Measurements from ENCODE around the gene GOLIM4. TPM values are rescaled to one million over a fixed set of nuclear protein-coding genes. Genes with fewer than 3 reads are reported as not detected.

GOLIM4 gene
- total RNA-seq, 1 experiment from 2014 or later, result 24.6 TPM

DNA sequence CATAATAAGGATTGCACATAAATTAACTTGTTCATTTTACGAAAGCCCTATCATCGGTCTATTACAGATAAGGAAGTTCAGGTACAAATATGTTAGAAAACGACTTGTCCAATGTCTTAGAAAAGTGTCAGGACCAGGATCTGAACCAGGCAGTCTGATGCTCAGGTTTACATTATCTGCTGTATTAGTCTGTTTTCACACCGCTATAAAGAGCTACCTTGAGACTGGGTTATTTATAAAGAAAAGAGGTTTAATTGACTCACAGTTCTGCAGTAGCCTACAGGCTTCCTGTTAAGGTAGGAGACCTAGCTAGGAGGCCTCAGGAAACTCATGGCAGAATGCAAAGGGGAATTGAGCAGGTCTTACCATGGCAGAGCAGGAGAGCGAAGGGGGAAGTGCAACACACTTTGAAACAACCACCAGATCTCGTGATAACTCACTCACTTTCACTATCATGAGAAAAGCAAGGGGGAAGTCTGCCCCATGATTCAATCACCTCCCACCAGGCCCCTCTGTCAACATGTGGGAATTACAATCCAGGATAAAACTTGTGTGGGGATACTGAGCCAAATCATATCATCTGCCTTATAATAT is 45.8 kb upstream of the GOLIM4 start:
- no peak overlapping the region for H2BK5ac ChIP-seq (ENCODE audit: insufficient read length, low read length)
- no peak for DNase-seq
- H3K4me2 ChIP-seq (ENCODE audit: insufficient read depth, insufficient read length, low read length), result no peak overlapping the region
- H3K14ac ChIP-seq (ENCODE audit: insufficient read depth, low read length), result no peak overlapping the region
- no peak overlapping the region for H2AK5ac ChIP-seq (ENCODE audit: insufficient read length, low read length)
- H3K27me3 Mint-ChIP-seq (ENCODE audit: low read depth), result no peaks in the 10 kb centered on the region
- H3K23me2 ChIP-seq (ENCODE audit: insufficient read length, low read depth, low read length, poor library complexity, severe bottlenecking), result no peaks in the 10 kb centered on the region
- H4K20me1 ChIP-seq (ENCODE audit: control insufficient read depth, insufficient read depth, insufficient read length), result no peaks in the 10 kb centered on the region
- H3K18ac ChIP-seq (ENCODE audit: insufficient read length, low read depth, low read length), result no peak overlapping the region
- H2AFZ ChIP-seq (ENCODE audit: low read length), result no peak overlapping the region
- H3K56ac ChIP-seq (ENCODE audit: insufficient read length, low read depth, low read length), result no peak overlapping the region
- no peak overlapping the region for H4K8ac ChIP-seq (replicated peaks; ENCODE audit: insufficient read length, low read depth, low read length)
- no peak overlapping the region for H3K23ac ChIP-seq (ENCODE audit: insufficient read length, low read depth, low read length)
- H3K4ac ChIP-seq (ENCODE audit: low read depth, low read length), result no peak overlapping the region
- H3K79me1 ChIP-seq (ENCODE audit: insufficient read depth, low read depth, low read length, poor library complexity, severe bottlenecking), result no peaks in the 10 kb centered on the region
- peaks cover 22 to 23% of the 10 kb centered on the region in 2 experiments for H3K4me1 Mint-ChIP-seq
- H3K4me1 ChIP-seq (ENCODE audit: insufficient read depth, low read length), result peaks cover 3% of the 10 kb centered on the region; the same call in 1 of the 2 replicates
- no peaks in the 10 kb centered on the region for H3K27me3 ChIP-seq (ENCODE audit: insufficient read depth, low read length)
- H2BK20ac ChIP-seq (ENCODE audit: low read depth, low read length, poor library complexity, severe bottlenecking), result no peak overlapping the region
- H4K91ac ChIP-seq (ENCODE audit: insufficient read length, low read depth, low read length), result no peak overlapping the region
- H3T11ph ChIP-seq (ENCODE audit: low read length), result no peak overlapping the region
- H2BK12ac ChIP-seq (ENCODE audit: insufficient read length, low read depth, low read length), result no peak overlapping the region
- H3K4me3 Mint-ChIP-seq, result no peak overlapping the region
- H4K5ac ChIP-seq (ENCODE audit: insufficient read length, low read depth, low read length), result no peak overlapping the region
- no peak overlapping the region for H2BK120ac ChIP-seq (ENCODE audit: low read depth, low read length, poor library complexity, severe bottlenecking)
- no CpG with 5 or more reads among the region's 6 CpGs for WGBS (ENCODE audit: extremely low coverage, insufficient read length, low lambda C conversion rate)
- no peak overlapping the region for H3K9ac ChIP-seq (ENCODE audit: extremely low read depth, insufficient read length, low read length)
- H3K9me3 Mint-ChIP-seq, result no peaks in the 10 kb centered on the region
- H3K27ac Mint-ChIP-seq, result peak overlapping the region in 1 of 3 experiments; percentile 53; a peak in 3 of 7 replicates
- TF ChIP-seq, protein P1, sequence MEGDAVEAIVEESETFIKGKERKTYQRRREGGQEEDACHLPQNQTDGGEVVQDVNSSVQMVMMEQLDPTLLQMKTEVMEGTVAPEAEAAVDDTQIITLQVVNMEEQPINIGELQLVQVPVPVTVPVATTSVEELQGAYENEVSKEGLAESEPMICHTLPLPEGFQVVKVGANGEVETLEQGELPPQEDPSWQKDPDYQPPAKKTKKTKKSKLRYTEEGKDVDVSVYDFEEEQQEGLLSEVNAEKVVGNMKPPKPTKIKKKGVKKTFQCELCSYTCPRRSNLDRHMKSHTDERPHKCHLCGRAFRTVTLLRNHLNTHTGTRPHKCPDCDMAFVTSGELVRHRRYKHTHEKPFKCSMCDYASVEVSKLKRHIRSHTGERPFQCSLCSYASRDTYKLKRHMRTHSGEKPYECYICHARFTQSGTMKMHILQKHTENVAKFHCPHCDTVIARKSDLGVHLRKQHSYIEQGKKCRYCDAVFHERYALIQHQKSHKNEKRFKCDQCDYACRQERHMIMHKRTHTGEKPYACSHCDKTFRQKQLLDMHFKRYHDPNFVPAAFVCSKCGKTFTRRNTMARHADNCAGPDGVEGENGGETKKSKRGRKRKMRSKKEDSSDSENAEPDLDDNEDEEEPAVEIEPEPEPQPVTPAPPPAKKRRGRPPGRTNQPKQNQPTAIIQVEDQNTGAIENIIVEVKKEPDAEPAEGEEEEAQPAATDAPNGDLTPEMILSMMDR (conservative IDR thresholded peaks at IDR 0.05), result no peak
- no peak overlapping the region for H3K27ac ChIP-seq (ENCODE audit: insufficient read length, low read depth, low read length)
- H3K36me3 Mint-ChIP-seq (ENCODE audit: insufficient read depth in 1 of 3, low read depth in 3 of 3), result no peaks in the 10 kb centered on the region
- no peak overlapping the region for H2BK15ac ChIP-seq (ENCODE audit: low read depth, low read length)
- no peaks in the 10 kb centered on the region for H3K9me3 ChIP-seq (ENCODE audit: control insufficient read depth, low read depth, low read length)
- no peaks in the 10 kb centered on the region for H3K79me2 ChIP-seq (ENCODE audit: insufficient read depth, low read length)
